Measurements from ENCODE around the gene STING1.
A peak's percentile ranks its signal among the peaks of the same experiment; 100 is the strongest.
"Not testable (repeated sequence)": the region's sequence is repeated elsewhere in the genome, so short reads cannot be mapped to it uniquely, and the experiment has no call there.

Gene STING1

GRCh38 chr5:139453683-139454567, 28.6 kb downstream of the STING1 start:
- Histone ChIP-seq H3K9me3 (no peaks in the 10 kb centered on the region), H3K27me3 (no peaks in the 10 kb centered on the region), H3K36me3 (no peaks in the 10 kb centered on the region), H3K27ac (no peak overlapping the region), H3K4me2 (peak overlapping the region; percentile 43), H4K20me1 (no peaks in the 10 kb centered on the region), H3K4me1 (peaks cover 22% of the 10 kb centered on the region), H3K9ac (no peak overlapping the region), H3K4me3 (no peak overlapping the region)
- TF ChIP-seq Cebpa-rat (IDR thresholded peaks at IDR 0.05), result no peak

GRCh38 chr5:139451878-139452660, 30.5 kb downstream of the STING1 start:
- H3K27me3 ChIP-seq, result no peaks in the 10 kb centered on the region
- no peak overlapping the region for H3K4me2 ChIP-seq
- no peaks in the 10 kb centered on the region for H3K36me3 ChIP-seq
- no peak overlapping the region for H3K27ac ChIP-seq
- H3K9ac ChIP-seq, result no peak overlapping the region
- TF ChIP-seq Cebpa-rat (IDR thresholded peaks at IDR 0.05), result no peak
- peaks cover 12% of the 10 kb centered on the region for H3K4me1 ChIP-seq
- H4K20me1 ChIP-seq, result no peaks in the 10 kb centered on the region
- H3K4me3 ChIP-seq, result no peak overlapping the region
- H3K9me3 ChIP-seq, result no peaks in the 10 kb centered on the region

GRCh38 chr5:139451176-139451575, 31.4 kb downstream of the STING1 start:
- no peaks in the 10 kb centered on the region for H4K20me1 ChIP-seq
- no peaks in the 10 kb centered on the region for H3K27me3 ChIP-seq
- no peaks in the 10 kb centered on the region for H3K36me3 ChIP-seq
- H3K27ac ChIP-seq, result no peak overlapping the region
- H3K9ac ChIP-seq, result no peak overlapping the region
- no peak for TF ChIP-seq Cebpa-rat (IDR thresholded peaks at IDR 0.05)
- H3K9me3 ChIP-seq, result no peaks in the 10 kb centered on the region
- no peak overlapping the region for H3K4me2 ChIP-seq
- H3K4me3 ChIP-seq, result no peak overlapping the region
- H3K4me1 ChIP-seq, result peaks cover 12% of the 10 kb centered on the region

GRCh38 chr5:139446956-139447779, 35.4 kb downstream of the STING1 start:
- H3K4me2 ChIP-seq, result no peak overlapping the region
- no peak for TF ChIP-seq Cebpa-rat (IDR thresholded peaks at IDR 0.05)
- no peak overlapping the region for H3K4me3 ChIP-seq
- H3K27ac ChIP-seq, result no peak overlapping the region
- no peaks in the 10 kb centered on the region for H3K36me3 ChIP-seq
- peaks cover 20% of the 10 kb centered on the region for H3K4me1 ChIP-seq
- H4K20me1 ChIP-seq, result no peaks in the 10 kb centered on the region
- H3K9ac ChIP-seq, result no peak overlapping the region
- no peaks in the 10 kb centered on the region for H3K9me3 ChIP-seq
- no peaks in the 10 kb centered on the region for H3K27me3 ChIP-seq

- no peaks in the 10 kb centered on the region for H4K20me1 ChIP-seq
- H3K9ac ChIP-seq, result no peak overlapping the region
- H3K27me3 ChIP-seq, result no peaks in the 10 kb centered on the region
- TF ChIP-seq Cebpa-rat (IDR thresholded peaks at IDR 0.05), result no peak
- no peak overlapping the region for H3K4me2 ChIP-seq
- peaks cover 20% of the 10 kb centered on the region for H3K4me1 ChIP-seq
- no peak overlapping the region for H3K4me3 ChIP-seq
- no peak overlapping the region for H3K27ac ChIP-seq
- no peaks in the 10 kb centered on the region for H3K9me3 ChIP-seq
- H3K36me3 ChIP-seq, result no peaks in the 10 kb centered on the region
Measured at GRCh38 chr5:139445325-139446170, 37.0 kb downstream of the STING1 start.

GRCh38 chr5:139443831-139444453, 38.6 kb downstream of the STING1 start:
- Histone ChIP-seq H3K36me3 (no peaks in the 10 kb centered on the region), H3K27me3 (no peaks in the 10 kb centered on the region), H3K9ac (no peak overlapping the region; the same call in 1 of the 2 replicates), H3K27ac (no peak overlapping the region), H3K4me2 (peak overlapping the region; percentile 46), H3K4me3 (no peak overlapping the region), H4K20me1 (no peaks in the 10 kb centered on the region), H3K9me3 (no peaks in the 10 kb centered on the region), H3K4me1 (peaks cover 28% of the 10 kb centered on the region)
- TF ChIP-seq Cebpa-rat (IDR thresholded peaks at IDR 0.05), result no peak

GRCh38 chr5:139440416-139440815, 42.1 kb downstream of the STING1 start:
- not testable (repeated sequence) for H3K4me2 ChIP-seq, H3K36me3 ChIP-seq, H3K27me3 ChIP-seq, H3K9me3 ChIP-seq, H3K9ac ChIP-seq, H3K4me3 ChIP-seq, H3K27ac ChIP-seq, H4K20me1 ChIP-seq
- peaks cover 35% of the 10 kb centered on the region for H3K4me1 ChIP-seq

GRCh38 chr5:139439013-139439903, 43.3 kb downstream of the STING1 start, which contains the start of gene DNAJC18:
DNAJC18 (minus strand) TSS chr5:139439525; CDS start chr5:139439445, 80 bp downstream.
- no peak for TF ChIP-seq Cebpa-rat (IDR thresholded peaks at IDR 0.05)
- H3K27ac ChIP-seq, result peak within 1 kb of the TSS; percentile 86
- no peaks in the 10 kb centered on the region for H3K27me3 ChIP-seq
- H3K36me3 ChIP-seq, result peaks cover 10% of the 10 kb centered on the region
- H3K4me1 ChIP-seq, result peaks cover 31% of the 10 kb centered on the region
- peak within 1 kb of the TSS; percentile 83 for H3K4me3 ChIP-seq
- no peaks in the 10 kb centered on the region for H4K20me1 ChIP-seq
- peak within 1 kb of the TSS; percentile 84 for H3K4me2 ChIP-seq
- H3K9ac ChIP-seq, result peak within 1 kb of the TSS; percentile 87
- H3K9me3 ChIP-seq, result no peaks in the 10 kb centered on the region

All from BLaER1 (cell line).